ENCODE data around the gene HTR6. TPM values are rescaled to one million over a fixed set of nuclear protein-coding genes. Genes with fewer than 3 reads are reported as not detected.

HTR6 gene
- total RNA-seq, 6 experiments from 2014 or later: not detected

- no peaks in the 10 kb centered on the region for H3K36me3 ChIP-seq
- no peaks in the 10 kb centered on the region for H3K9me3 ChIP-seq
- H3K27me3 ChIP-seq: no peaks in the 10 kb centered on the region
- no peak overlapping the region for H3K4me3 ChIP-seq
- no peak for DNase-seq
- no peak for TF ChIP-seq CTCF (IDR thresholded peaks at IDR 0.05)
- TF ChIP-seq POLR2A (IDR thresholded peaks at IDR 0.05): no peak
- H3K4me1 ChIP-seq: no peaks in the 10 kb centered on the region
- no peak for ATAC-seq
- no peak overlapping the region for H3K27ac ChIP-seq
- intact Hi-C loops (cut with DNase I): no loop called here
- WGBS (ENCODE audit: insufficient coverage, low coverage, low lambda C conversion rate, missing lambda C conversion rate): 70% methylated on average over 1 of the region's 8 CpGs
These were observed 18.7 kb downstream of the HTR6 start for GRCh38 chr1:19683351-19683750.

GRCh38 chr1:19684677-19685076, 20.0 kb downstream of the HTR6 start:
- DNase-seq (no peak), ATAC-seq (no peak)
- Histone ChIP-seq H3K27ac (no peak overlapping the region), H3K4me3 (no peak overlapping the region), H3K9me3 (no peaks in the 10 kb centered on the region), H3K36me3 (no peaks in the 10 kb centered on the region), H3K27me3 (no peaks in the 10 kb centered on the region), H3K4me1 (no peaks in the 10 kb centered on the region)
- intact Hi-C loops (cut with DNase I): no loop called here
- whole genome bisulfite sequencing (ENCODE audit: insufficient coverage, low coverage, low lambda C conversion rate, missing lambda C conversion rate): 78% methylated on average over 2 of the region's 2 CpGs
- TF ChIP-seq POLR2A (IDR thresholded peaks at IDR 0.05) (no peak), CTCF (IDR thresholded peaks at IDR 0.05) (no peak)

GRCh38 chr1:19685994-19686393, 21.3 kb downstream of the HTR6 start:
- no peak overlapping the region for H3K27ac ChIP-seq
- DNase-seq: no peak
- WGBS (ENCODE audit: insufficient coverage, low coverage, low lambda C conversion rate, missing lambda C conversion rate): 96% methylated on average over 4 of the region's 9 CpGs
- TF ChIP-seq CTCF (IDR thresholded peaks at IDR 0.05): no peak
- TF ChIP-seq POLR2A (IDR thresholded peaks at IDR 0.05): no peak
- H3K9me3 ChIP-seq: no peaks in the 10 kb centered on the region
- H3K36me3 ChIP-seq: no peaks in the 10 kb centered on the region
- intact Hi-C loops (cut with DNase I): no loop called here
- no peaks in the 10 kb centered on the region for H3K4me1 ChIP-seq
- no peak for ATAC-seq
- H3K27me3 ChIP-seq: no peaks in the 10 kb centered on the region
- no peak overlapping the region for H3K4me3 ChIP-seq

GRCh38 chr1:19687414-19687813, 22.7 kb downstream of the HTR6 start:
- TF ChIP-seq POLR2A (IDR thresholded peaks at IDR 0.05) (no peak), CTCF (IDR thresholded peaks at IDR 0.05) (no peak)
- no peaks in the 10 kb centered on the region for H3K27me3 ChIP-seq
- no peak overlapping the region for H3K27ac ChIP-seq
- no peaks in the 10 kb centered on the region for H3K9me3 ChIP-seq
- H3K4me3 ChIP-seq: no peak overlapping the region
- DNase-seq (no peak), ATAC-seq (no peak)
- H3K4me1 ChIP-seq: no peaks in the 10 kb centered on the region
- peaks cover 0 to 2% (median 0%) of the 10 kb centered on the region in 4 donors for H3K36me3 ChIP-seq
- WGBS (ENCODE audit: insufficient coverage, low coverage, low lambda C conversion rate, missing lambda C conversion rate): 100% methylated on average over 1 of the region's 1 CpG
- intact Hi-C loops (cut with DNase I): no loop called here
